CD14-positive monocyte (primary cell): Measurements from ENCODE around the gene ARID3C. TPM values are rescaled to one million over a fixed set of nuclear protein-coding genes. Genes with fewer than 3 reads are reported as not detected.

Source experiments
- DNase-seq, 3 donors: peaks; one replicate each; pipeline ENCODE4 v3.0.0-alpha.2; 2011 to 2022
- H2AFZ ChIP-seq: 2 replicates; pipeline ENCODE4 v1.6.0; 2012; ENCODE audit warnings: mild to moderate bottlenecking, low read depth, low read length, inconsistent platforms; ENCODE audit not compliant: insufficient read depth, poor library complexity, severe bottlenecking
- H3K27ac ChIP-seq, 2 donors: 1 replicate in 1 of 2; 2 replicates in 1 of 2; pipeline ENCODE4 v1.5.1; 2012 to 2013; ENCODE audit warnings: low read length in 2 of 2, control low read depth in 1 of 2, inconsistent platforms in 1 of 2, low read depth in 1 of 2, mild to moderate bottlenecking in 1 of 2
- H3K27me3 ChIP-seq, 2 donors: one replicate each; pipeline versions ENCODE4 v1.6.0 to v1.6.1; 2011 to 2013; ENCODE audit warnings: low read length in 2 of 2; ENCODE audit not compliant: control insufficient read depth in 2 of 2, insufficient read depth in 2 of 2
- H3K36me3 ChIP-seq, 2 donors: replicated peaks in 1 of 2; 1 replicate in 1 of 2; 2 replicates in 1 of 2; pipeline versions ENCODE4 v1.5.1 to v1.6.1; 2012 to 2013; ENCODE audit warnings: low read length in 2 of 2, control low read depth in 1 of 2, inconsistent platforms in 1 of 2, mild to moderate bottlenecking in 1 of 2; ENCODE audit not compliant: insufficient read depth in 2 of 2, control insufficient read depth in 1 of 2
- H3K4me1 ChIP-seq, 2 donors: 1 replicate in 1 of 2; 2 replicates in 1 of 2; pipeline versions ENCODE4 v1.5.1 to v1.6.1; 2012 to 2013; ENCODE audit warnings: low read length in 2 of 2, control low read depth in 1 of 2, inconsistent platforms in 1 of 2, mild to moderate bottlenecking in 1 of 2, moderate library complexity in 1 of 2; ENCODE audit not compliant: insufficient read depth in 2 of 2, control insufficient read depth in 1 of 2
- H3K4me2 ChIP-seq: replicated peaks from 2 replicates; pipeline ENCODE3; 2012; ENCODE audit warnings: low read length, moderate library complexity, mild to moderate bottlenecking; ENCODE audit not compliant: poor library complexity, severe bottlenecking; ENCODE audit errors: extremely low read depth
- H3K4me3 ChIP-seq, 3 experiments: fragments of 200-600 bp in 1 of 3; sonication (generic) in 1 of 3; replicated peaks in 1 of 3; 1 replicate in 2 of 3; 2 replicates in 1 of 3; pipeline ENCODE4 v1.5.1; 2011 to 2013; ENCODE audit warnings: low read length in 3 of 3, mild to moderate bottlenecking in 3 of 3, control low read depth in 2 of 3, low read depth in 2 of 3, inconsistent platforms in 1 of 3, moderate library complexity in 1 of 3
- H3K79me2 ChIP-seq: 2 replicates; pipeline ENCODE4 v1.6.0; 2012; ENCODE audit warnings: mild to moderate bottlenecking, control low read depth, inconsistent platforms, low read length, moderate library complexity; ENCODE audit not compliant: insufficient read depth
- H3K9ac ChIP-seq: 2 replicates; pipeline ENCODE4 v1.6.0; 2017; ENCODE audit warnings: low read length, mild to moderate bottlenecking; ENCODE audit not compliant: insufficient read depth, poor library complexity, severe bottlenecking
- H3K9me3 ChIP-seq, 2 donors: replicated peaks in 1 of 2; 1 replicate in 1 of 2; 2 replicates in 1 of 2; pipeline versions ENCODE4 v1.5.1 to v1.6.1; 2012 to 2013; ENCODE audit warnings: low read length in 2 of 2, control low read depth in 1 of 2; ENCODE audit not compliant: control insufficient read depth in 1 of 2, insufficient read depth in 1 of 2
- H4K20me1 ChIP-seq: 2 replicates; pipeline ENCODE4 v1.6.0; 2012; ENCODE audit warnings: mild to moderate bottlenecking, low read length, control low read depth, moderate library complexity; ENCODE audit not compliant: insufficient read depth
- H3K27ac Mint-ChIP-seq, 7 donors: one replicate each; pipeline ENCODE4 v1.8.0; 2020; ENCODE audit warnings: mild to moderate bottlenecking in 7 of 7, mixed read lengths in 7 of 7, moderate library complexity in 6 of 7, inconsistent platforms in 2 of 7
- H3K27me3 Mint-ChIP-seq, 3 donors: one replicate each; pipeline ENCODE4 v1.8.0; 2021 to 2022; ENCODE audit warnings: low read depth in 3 of 3, mild to moderate bottlenecking in 3 of 3, mixed read lengths in 3 of 3, moderate library complexity in 3 of 3, inconsistent platforms in 1 of 3
- H3K36me3 Mint-ChIP-seq, 2 donors: one replicate each; pipeline ENCODE4 v1.8.0; 2020; ENCODE audit warnings: mixed read lengths in 2 of 2, inconsistent platforms in 1 of 2, mild to moderate bottlenecking in 1 of 2
- H3K4me1 Mint-ChIP-seq: one replicate; pipeline ENCODE4 v1.8.0; 2020; ENCODE audit warnings: mild to moderate bottlenecking, mixed read lengths
- H3K4me3 Mint-ChIP-seq, 2 donors: one replicate each; pipeline ENCODE4 v1.8.0; 2020; ENCODE audit warnings: mild to moderate bottlenecking in 2 of 2, mixed read lengths in 2 of 2, moderate library complexity in 1 of 2
- H3K9me3 Mint-ChIP-seq, 7 donors: one replicate each; pipeline ENCODE4 v1.8.0; 2020 to 2022; ENCODE audit warnings: mixed read lengths in 7 of 7, mild to moderate bottlenecking in 6 of 7, moderate library complexity in 6 of 7, inconsistent platforms in 2 of 7
- WGBS: methylation state at CpG from one replicate; pipeline ENCODE4 v1.1.5; 2013; ENCODE audit warnings: missing lambda C conversion rate; ENCODE audit not compliant: insufficient coverage; 5-methylcytosine and 5-hydroxymethylcytosine counted together
- intact Hi-C, 2 donors: fragments of 100-400 bp; cut with micrococcal nuclease; formaldehyde crosslinking; loops; one replicate each; pipeline versions ENCODE4 v1.15.0 to v1.15.1; 2023
- polyA plus RNA-seq, 3 donors: library from polyadenylated mRNA; depleted of rRNA in 1 of 3; unstranded in 2 of 3; stranded (reverse) in 1 of 3; fragments of 300-500 nt in 2 of 3; fragments of >200 nt in 1 of 3; fragmentation: Illumina TruSeq in 2 of 3; gene quantifications; 1 replicate in 2 of 3; 2 replicates in 1 of 3; pipeline ENCODE4 v1.2.3, GENCODE V29; 2012 to 2021
- TF ChIP-seq, protein P1 (sequence below): fragments of 200-600 bp; IDR thresholded peaks from one replicate; pipeline ENCODE4 v1.8.0; 2022; ENCODE audit warnings: antibody characterized with exemption, mild to moderate bottlenecking

ARID3C gene
- polyA plus RNA-seq, 3 donors: not detected

DNA sequence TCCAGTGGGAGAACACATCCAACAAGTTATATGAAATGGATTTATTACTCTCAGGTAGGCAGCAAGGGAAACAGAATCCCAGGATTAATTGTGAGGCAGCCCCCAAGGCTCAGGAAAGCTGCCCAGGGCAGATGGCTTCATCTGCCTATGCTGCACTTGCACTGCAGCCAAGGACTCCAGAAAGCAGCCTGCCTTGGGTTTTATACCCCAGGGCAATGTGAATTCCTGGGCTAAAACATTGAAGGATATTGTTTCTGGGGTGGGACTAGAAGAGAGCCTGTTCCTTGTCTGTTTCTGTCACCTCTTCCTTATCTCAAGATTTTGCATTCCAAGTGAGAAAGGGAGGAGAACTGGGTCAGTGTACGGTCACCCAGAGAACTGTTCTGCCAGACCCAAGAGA, 42.4 kb upstream of the ARID3C start:
- TF ChIP-seq, protein P1, sequence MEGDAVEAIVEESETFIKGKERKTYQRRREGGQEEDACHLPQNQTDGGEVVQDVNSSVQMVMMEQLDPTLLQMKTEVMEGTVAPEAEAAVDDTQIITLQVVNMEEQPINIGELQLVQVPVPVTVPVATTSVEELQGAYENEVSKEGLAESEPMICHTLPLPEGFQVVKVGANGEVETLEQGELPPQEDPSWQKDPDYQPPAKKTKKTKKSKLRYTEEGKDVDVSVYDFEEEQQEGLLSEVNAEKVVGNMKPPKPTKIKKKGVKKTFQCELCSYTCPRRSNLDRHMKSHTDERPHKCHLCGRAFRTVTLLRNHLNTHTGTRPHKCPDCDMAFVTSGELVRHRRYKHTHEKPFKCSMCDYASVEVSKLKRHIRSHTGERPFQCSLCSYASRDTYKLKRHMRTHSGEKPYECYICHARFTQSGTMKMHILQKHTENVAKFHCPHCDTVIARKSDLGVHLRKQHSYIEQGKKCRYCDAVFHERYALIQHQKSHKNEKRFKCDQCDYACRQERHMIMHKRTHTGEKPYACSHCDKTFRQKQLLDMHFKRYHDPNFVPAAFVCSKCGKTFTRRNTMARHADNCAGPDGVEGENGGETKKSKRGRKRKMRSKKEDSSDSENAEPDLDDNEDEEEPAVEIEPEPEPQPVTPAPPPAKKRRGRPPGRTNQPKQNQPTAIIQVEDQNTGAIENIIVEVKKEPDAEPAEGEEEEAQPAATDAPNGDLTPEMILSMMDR: no peak
- Mint-ChIP-seq H3K36me3 (peaks cover 18 to 28% of the 10 kb centered on the region in 2 donors), H3K4me3 (no peak overlapping the region), H3K9me3 (peaks cover 8 to 17% (median 12%) of the 10 kb centered on the region in 7 donors), H3K4me1 (peaks cover 12% of the 10 kb centered on the region), H3K27ac (no peak overlapping the region), H3K27me3 (peaks cover 0 to 2% (median 1%) of the 10 kb centered on the region in 3 donors)
- Histone ChIP-seq H4K20me1 (no peaks in the 10 kb centered on the region), H3K4me3 (no peak overlapping the region), H3K9me3 (peaks cover 5 to 11% of the 10 kb centered on the region in 2 donors), H3K36me3 (peaks cover 0 to 12% of the 10 kb centered on the region in 2 donors), H3K4me2 (no peak overlapping the region), H3K79me2 (peaks cover 17% of the 10 kb centered on the region), H3K9ac (no peak overlapping the region), H3K27ac (no peak overlapping the region), H3K27me3 (no peaks in the 10 kb centered on the region), H3K4me1 (peaks cover under 1 to 2% of the 10 kb centered on the region in 2 donors), H2AFZ (no peak overlapping the region)
- intact Hi-C loops: no loop called here
- DNase-seq: no peak
- no CpG with 5 or more reads among the region's 1 CpG for WGBS

DNA sequence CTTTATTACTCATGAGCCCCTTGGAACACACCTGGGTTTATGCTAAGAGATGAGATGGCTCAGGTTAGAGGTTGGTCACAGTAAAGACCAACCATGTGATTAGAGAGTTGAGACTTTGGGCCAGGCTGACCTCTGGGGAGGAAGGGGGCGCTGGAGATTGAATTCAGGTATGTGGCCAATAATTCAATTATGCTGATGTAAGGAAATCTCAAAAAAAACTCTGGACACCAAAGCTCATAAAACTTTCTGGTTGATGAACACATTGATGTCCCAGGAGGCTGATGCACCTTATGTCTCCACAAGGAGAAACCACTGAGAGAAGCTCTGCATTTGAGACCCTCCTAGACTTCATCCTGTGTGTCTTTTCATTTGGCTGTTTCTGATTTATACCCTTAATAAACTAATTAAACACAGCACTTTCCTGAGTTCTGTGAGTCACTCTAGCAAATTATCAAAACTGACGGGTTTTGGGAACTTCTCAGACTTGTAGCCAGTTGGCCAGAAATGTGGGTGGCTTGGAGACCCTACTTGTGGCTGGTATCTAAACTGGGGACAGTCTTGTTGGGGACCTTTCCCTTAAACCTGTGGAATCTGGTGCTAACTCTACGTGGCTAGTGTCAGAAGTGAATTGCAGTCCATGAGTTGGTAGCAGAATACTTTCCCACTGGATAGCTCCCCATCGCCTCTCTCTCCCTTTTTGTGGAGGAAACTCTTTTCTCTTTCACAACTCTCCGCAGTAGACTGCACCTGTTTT, 41.1 kb upstream of the ARID3C start:
- Histone ChIP-seq H3K9ac (no peak overlapping the region), H3K79me2 (peaks cover 20% of the 10 kb centered on the region), H3K27me3 (no peaks in the 10 kb centered on the region), H3K4me1 (peaks cover 9 to 10% of the 10 kb centered on the region in 2 donors), H3K9me3 (peaks cover 5 to 11% of the 10 kb centered on the region in 2 donors), H4K20me1 (no peaks in the 10 kb centered on the region), H3K4me3 (no peak overlapping the region), H3K27ac (no peak overlapping the region), H2AFZ (no peak overlapping the region), H3K36me3 (peaks cover 0 to 12% of the 10 kb centered on the region in 2 donors), H3K4me2 (no peak overlapping the region)
- Mint-ChIP-seq H3K27ac (no peak overlapping the region), H3K4me1 (peaks cover 17% of the 10 kb centered on the region), H3K36me3 (peaks cover 18 to 28% of the 10 kb centered on the region in 2 donors), H3K27me3 (peaks cover 0 to 2% (median 0%) of the 10 kb centered on the region in 3 donors), H3K9me3 (peaks cover 8 to 17% (median 12%) of the 10 kb centered on the region in 7 donors), H3K4me3 (no peak overlapping the region)
- TF ChIP-seq, protein P1: no peak
- no peak for DNase-seq
- 100% methylated on average over 2 of the region's 5 CpGs for WGBS
- intact Hi-C loops: loop anchor here (10.0 kb wide), 2 partner anchors 315 to 445 kb away; partner anchors contain the start of genes ATOSB (in 1 of the 2) and DNAJB5 (in 1 of the 2)
